Occipital lobe (tissue), 2 donors: ENCODE measurements around the gene NTS. TPM values are rescaled to one million over a fixed set of nuclear protein-coding genes. Genes with fewer than 3 reads are reported as not detected.

Experiments
- DNase-seq: peaks from one replicate; lab custom pipeline; 2025; lab: John Stamatoyannopoulos, UW
- total RNA-seq: library from RNA; depleted of rRNA; stranded (reverse); fragments of >200 nt; gene quantifications from one replicate; pipeline ENCODE4 v1.2.3, GENCODE V29; 2014

Gene NTS, protein sequence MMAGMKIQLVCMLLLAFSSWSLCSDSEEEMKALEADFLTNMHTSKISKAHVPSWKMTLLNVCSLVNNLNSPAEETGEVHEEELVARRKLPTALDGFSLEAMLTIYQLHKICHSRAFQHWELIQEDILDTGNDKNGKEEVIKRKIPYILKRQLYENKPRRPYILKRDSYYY
- 1.2 TPM for total RNA-seq

DNA sequence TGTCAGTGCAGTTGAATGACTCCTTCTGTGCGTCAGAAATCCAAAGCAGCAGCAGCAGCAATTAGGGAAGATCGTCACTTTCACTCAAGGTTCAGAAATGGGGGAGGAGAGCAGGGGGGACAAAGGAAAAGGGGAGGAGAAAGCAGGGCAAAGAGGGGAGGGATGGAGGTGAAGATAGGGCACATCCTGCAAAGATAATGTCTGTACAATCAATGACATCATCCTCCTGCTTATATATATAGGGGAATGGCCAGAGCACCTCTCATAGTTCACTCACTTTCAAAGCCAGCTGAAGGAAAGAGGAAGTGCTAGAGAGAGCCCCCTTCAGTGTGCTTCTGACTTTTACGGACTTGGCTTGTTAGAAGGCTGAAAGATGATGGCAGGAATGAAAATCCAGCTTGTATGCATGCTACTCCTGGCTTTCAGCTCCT, at the start of gene NTS:
Gene NTS, plus strand, starts transcription at position 265 of the 431 bp plus-strand sequence. Its CDS starts 109 bp downstream, at position 374.
- DNase-seq: no peak

DNA sequence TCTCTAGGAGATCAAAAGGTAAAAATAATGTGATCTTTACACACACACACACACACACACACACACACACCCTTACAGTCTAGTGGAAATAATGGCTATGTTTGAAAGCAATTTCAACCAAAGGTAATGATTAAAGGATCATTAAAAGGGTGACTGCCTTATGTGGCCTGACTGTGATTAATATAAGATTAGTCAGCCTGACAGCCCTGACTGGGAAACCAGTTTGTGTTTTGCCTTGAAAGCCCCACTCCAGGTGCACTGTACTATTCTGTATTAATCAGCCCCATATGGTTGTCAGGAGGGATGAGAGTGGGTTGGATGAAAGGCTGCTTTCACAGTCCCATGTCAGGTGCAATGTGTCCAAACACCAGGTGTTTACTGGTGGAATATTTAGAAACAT, 48.3 kb upstream of the NTS start:
- no peak for DNase-seq

DNA sequence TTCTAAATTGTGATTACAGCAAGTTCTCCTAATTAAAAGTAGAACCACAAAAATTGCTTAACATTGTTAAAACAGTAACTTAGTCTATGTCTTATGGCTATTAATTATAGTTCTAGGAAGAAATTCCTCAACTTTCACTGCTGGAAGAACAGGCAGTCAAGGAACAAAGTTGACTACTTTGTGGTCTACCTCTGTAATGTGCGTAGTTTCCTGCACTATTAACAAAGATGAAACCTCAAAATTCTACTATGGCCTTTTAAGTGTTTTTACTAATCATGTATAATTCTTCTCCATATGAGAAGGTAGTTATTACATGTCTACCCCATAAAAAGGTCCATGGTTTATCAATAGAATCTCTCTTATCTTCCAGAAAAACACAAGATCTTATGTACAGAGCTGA, 45.5 kb upstream of the NTS start:
- DNase-seq: no peak

DNA sequence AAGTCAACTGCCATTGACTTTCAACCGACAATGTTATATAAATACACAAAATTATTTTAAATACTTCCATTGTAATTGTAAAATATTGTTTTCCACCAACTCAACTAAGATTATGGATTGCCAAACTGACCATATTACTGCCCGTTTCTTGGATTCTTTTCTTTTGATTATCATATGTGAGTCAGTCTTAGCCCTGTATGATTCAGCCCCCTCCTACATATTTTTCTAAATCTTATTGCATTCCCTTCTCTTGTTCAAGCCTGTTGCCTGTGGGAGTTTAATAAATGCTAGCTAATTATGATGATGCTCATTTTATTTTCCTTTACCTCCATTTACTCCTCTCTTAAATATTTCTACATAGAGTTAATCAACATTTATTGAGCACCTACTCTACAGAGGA, 44.7 kb upstream of the NTS start:
- DNase-seq: no peak

DNA sequence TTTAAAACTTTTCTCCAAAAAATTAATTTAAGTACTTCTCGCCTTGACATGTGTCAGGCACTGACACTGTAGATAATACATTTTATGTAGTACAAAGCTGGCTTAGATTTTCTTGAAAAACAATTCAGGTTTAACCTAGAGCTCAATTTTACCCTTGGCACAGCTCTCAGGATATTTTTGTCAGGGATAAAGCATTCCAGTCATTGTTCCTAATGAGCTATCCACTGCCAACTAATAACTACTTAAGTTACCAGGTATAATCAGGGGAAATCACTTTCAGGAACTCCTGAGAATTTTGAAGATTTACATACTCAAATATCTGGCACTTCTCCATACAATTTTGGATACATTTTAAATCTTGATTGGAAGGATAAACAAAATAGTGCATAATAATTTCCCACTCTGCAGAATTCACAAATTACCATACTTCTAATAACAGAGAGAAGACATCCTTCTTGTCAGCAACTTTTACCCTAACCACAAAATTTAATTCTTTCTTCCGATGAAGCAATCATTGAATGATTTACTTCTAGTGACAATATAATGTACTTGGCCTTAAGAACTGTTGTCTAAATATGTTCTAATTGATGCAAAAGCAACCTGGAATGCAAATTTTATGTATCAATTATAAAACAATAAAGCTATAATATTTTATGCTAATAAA, 42.6 kb upstream of the NTS start:
- DNase-seq: no peak

DNA sequence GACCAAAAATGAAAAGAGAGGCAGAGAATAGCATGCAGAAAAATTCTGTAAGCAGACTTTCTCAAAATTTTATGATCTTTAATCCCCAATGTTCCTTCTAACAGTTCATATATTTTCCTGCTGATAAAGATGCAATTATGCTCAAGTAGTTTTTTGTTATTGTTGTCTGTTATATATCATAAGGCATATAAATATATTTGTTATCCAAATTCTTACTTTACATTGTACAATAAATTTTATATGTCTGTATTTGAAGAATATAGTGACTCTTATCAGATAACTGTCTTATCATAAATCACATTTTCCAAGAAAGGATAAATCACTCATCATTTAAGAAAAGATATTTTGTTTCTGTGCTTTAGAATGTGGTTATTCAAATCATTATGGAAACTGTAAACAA, 40.5 kb upstream of the NTS start:
- DNase-seq: no peak

DNA sequence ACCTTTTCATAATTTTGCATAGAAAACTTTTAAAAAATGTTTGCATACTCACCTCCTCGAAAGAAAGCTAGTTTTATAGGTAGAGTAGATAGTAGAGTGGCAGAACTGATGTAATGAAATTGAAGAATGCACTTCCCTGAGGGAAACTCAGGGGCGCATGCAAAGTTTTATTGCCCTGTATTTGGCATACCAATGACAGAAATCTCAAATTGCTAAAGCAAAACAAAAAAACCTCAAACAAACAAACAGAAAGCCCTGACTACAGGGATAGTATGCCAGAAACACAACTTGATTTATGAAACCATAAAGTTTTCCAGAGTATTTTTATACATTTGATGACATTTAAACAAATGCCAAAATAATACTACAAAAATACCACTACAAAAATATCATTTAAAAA, 39.7 kb upstream of the NTS start:
- no peak for DNase-seq

DNA sequence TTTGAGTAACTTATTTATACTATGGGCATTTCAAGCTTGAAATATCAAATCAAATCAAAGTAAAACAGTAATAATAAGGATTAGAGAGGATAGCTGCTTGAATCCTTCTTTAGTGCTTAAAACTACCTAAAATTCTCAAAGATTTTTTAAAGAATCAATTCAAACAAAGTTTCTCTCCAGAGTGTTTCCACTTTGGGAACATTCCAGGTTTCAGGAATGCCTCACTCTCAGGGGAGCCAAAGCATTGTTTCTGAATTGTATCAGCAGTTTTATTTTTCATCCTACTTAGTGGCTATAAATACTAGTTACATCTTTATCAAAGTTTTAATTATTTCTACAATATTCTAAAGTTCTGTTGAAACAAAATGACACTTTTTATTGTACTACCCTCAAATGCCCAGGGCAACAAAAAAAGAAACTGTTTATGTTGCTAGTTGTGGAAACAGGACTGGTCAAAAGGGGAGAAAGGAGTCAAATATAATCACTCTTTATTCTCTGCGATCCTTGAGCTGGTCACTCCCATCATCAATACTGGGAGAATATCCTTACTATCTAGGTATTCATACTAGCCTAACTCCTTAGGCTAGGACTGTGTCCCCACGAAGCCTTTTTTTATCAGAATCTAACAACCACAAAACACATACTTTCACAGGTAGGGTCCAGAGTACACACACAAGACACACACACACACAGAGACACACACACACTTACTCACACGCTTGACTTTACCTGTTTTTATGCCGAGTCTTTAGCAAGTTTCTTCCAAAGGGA, 38.5 kb upstream of the NTS start:
- no peak for DNase-seq

DNA sequence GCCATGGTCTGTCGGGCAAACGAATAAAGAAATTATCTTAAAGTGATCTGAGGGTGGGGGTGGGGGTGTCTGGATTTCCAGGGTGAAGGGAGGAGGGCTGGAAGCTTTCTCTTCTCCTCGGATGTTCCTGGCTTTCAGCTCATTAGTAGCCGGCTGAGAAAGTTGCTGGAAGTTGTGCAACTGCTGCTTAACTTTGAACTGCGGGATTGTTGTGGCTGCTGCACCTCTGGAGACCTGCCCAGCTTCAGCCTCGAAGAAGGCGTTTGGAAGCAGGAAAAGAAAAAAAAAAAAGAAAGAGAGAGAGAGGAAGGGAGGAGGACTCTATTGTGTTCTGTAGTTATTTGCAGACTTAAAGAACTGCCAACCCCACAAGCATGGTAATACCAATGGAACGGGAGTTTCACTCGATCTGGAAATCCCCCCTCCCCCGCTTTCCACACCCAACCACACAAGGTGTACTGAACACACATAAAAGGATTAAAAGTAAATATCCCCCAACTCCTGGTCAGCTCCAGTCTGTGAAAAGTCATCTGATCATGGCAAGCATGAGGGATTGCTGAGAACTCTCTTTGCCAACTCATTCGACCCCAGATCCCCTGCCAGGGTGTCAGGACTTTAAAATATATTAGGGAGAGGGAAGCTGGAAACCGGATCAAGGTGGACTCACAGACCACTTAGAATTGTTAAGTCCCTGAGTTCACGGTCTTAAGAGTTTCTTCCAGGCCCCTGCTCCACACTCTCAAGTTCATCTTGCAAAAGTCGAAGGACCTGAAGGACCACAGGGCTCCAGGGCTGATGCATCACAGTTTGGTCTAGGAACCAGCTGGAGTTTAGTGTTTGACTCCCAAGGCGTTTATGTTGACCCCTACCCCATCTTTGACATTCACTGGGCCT, 37.7 kb upstream of the NTS start, which contains the start of gene RASSF9:
Gene RASSF9, minus strand, starts transcription at position 213 of the 894 bp plus-strand sequence. Its CDS starts 208 bp downstream, at position 5.
- no peak for DNase-seq

DNA sequence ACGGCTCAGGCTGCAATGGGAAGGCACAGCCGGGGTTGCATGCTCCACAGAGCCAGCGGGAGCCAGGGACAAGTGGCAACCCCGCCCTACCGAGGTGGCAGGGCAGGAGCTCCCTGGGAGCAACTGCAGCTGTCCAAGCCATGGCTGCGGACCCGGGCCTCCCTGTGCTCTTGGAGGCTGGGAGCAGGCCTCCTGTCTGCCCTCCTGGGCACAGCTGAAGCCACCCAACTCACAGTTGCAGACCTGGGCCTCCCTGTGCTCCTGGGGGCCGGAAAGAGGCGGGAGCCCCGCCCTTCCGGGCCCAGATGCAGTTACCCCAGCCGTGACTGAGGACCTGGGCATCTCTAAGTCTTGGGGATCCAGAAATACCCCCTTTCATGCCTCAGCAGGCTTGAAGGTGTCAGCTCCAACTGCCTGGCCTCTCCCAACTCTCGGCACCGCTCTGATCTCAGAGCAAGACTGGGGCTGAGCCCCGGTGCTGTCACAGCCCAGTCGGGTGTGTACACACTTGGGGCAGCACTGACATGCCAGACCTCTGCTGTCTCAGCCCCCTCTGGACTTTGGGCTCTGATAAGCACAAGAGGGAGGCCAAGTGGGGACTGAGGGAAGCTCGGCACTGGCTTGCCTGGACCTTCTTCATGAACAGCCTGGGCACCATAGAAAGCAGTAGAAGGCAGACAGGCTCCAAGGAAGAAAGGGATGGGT, 30.3 kb upstream of the NTS start:
- DNase-seq: no peak

DNA sequence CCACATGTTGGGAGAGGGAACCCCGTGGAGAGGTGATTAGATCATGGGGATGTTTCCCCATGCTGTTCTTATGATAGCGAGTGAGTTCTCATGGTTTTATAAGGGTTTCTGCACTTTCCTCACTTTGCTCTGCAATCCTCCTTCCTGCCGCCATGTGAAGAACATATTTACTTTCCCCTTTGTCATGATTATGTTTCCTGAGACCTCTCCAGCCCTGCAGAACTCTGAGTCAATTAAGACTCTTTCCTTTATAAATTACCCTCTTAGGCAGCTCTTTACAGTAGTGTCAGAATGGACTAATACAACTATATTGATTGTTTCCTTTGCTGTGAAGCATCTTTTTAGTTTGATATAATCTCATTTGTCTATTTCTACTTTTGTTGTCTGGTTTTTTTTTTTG, 24.8 kb upstream of the NTS start:
- DNase-seq: no peak

DNA sequence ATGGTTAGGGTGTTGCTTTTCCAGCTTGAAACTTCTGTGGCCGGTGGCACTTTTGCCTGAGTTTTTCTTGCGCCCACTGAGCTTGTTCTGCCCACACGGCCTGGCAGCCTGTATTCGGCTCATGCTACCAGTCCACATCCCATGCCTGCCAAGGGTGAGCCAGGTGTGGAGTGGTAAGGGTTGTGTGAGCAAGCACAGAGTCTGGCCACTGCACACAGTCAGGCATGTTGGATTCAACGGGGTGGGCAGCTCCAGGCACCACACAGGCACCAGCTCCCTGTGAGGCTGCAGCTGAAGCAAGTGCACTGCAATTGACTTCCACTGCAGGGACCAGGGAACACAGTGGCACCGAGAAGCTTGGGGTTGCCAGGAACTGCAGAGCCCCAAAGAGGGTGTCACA, 18.8 kb upstream of the NTS start:
- DNase-seq: no peak

DNA sequence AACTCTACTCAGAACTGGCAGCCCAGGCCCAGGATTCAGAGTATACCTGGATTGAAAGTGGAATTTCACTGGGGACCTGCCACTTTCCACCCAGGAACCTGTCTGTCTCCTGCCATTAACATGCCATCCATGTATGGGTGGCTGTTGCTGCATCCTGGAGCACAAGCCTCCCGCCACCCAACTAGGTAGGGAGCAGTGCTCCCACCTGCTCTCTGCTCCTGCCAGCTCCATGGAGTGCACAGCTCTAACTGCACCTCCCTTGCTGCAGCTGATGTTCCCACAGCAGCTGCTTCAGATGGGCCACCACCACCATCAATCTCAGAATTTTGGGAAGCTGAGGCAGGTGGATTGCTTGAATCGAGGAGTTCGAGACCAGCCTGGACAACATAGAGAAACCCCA, 17.1 kb upstream of the NTS start:
- DNase-seq: no peak

DNA sequence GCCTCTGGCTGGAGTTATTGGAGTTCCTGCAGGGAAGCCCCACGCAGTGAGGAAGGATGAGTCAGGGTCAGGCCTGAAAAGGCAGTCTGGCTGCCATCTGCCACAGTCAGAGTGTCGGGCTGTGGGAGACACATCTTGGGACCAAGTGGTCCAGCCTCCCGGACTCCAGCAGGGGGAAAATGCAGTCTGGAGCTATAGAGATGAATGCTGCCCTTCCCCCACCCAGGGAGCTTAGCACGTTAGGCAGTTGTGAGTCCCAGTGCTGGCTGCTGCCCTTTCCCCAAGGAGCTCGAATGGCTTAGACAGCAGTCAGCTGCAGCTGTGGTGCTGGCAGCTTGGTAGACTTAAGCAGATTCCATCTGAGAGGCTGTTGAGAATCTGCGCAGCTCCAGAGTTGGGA, 8.2 kb upstream of the NTS start:
- DNase-seq: no peak

DNA sequence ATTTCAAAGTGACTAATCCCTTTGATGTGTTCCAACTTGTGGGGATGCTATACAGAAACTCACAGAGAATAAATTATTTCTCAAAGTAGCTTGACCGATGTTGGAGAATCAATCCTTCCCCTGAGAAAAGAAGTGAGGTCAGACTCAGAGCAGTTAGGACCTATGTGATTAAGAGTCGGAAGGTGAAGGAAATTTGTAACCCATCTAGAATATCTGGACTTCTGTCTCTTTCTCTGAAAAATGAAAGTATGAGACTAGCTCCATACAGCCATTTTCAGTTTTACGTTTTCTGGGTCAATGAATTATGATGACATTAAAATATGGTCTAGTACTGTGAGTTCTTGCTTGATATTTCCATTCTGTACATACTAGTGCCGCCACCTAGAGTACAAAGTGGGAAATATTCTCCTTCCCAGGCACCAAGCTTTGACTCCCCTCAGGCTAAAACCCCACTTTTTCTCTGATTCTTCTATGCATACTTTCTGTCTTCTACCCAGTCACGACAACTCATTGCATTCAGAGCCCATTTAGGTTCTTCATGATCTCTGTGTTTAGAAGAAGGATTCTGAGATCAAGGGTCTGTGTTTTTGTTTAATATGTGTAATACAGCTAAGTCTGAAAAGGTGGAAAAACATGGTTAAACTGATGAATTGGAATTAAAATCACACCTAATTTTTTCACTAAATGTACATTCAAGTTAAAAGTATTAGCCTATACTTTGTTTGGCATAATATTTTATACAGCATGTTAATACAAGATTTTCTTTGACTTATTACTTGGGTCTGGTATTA, 6.9 kb upstream of the NTS start:
- no peak for DNase-seq

DNA sequence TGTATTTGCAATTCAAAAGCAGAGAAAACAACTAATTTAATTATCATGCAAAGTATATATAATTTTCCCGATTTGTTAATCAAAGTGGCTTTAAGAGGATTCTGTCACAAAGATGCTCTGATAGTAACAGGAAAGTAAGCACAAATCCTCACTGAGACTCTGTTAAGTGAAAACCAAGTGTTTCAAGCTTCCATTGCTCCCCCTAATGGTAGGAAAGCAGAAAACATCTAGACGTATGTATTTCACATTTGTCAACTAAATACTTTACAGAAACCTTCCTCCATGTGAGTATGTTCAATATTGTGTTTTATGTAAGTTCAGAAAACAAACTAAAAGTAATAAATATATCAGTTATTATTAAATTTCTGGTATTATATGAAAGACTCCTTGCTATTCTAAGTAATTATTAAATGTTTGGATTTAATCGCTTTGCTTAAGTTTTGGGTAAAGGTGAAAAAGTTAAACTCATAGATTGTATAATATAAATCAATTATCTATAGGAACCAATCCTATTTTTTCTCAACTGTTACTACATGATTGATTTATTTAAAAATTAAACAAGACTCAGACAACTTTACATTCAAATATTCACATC, 1.5 kb upstream of the NTS start:
- DNase-seq: no peak

DNA sequence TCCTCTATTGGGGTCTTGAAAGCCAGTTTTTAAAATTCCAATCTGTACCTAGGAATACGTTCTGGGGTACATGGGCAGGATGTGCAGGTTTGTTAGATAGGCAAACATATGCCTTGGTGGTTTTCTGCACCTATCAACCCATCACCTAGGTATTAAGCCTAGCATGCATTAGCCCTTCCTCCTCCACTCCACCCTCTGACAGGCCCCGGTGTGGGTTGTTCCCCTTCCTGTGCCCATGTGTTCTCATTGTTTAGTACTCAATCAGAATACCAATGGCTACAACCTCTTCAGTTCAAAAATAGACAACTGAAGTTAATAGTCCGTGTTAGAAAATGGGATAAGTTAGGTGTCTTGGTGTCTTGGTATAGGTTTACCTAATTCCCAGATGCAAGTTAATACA, 3.4 kb downstream of the NTS start:
- DNase-seq: no peak

DNA sequence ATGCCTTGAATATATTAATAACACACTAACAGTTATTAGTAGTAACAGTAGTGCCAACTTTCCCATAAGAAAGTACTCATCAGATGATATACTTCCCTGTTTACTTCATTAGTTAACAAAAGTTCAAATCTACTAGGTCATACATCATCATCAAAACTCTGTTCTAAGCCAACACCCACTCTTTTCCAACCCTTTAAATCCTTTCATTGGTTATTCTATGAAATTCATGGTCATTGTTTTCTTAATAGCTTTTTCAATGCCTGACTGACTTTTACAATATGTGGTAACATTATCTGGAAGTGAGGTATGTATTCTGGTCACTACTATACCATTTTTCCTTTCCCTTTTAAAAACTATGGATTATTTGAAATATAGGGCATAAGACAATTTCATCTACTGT, 9.7 kb downstream of the NTS start:
- DNase-seq: no peak

DNA sequence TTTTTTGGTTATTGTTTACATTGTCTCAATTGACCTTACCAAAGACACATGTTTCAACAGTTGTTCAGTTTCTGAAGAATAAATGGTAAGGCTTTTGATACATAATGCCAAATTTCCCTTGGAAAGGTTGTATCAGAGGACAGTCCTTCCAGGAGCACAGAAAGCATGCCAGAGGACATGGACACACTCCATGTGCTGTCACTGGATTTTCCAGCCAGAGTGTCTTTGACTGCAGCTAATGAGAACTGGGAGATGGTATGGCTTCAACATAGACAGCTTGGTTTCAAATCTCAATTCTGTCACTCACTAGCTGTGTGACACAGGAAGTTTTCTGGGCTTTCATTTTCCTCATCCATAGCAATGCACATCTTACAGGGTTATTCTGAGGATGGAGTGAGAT, 20.6 kb downstream of the NTS start:
- DNase-seq: no peak
